ENCODE results near the gene NUDT5. TPM values are rescaled to one million over a fixed set of nuclear protein-coding genes. Genes with fewer than 3 reads are reported as not detected.
A peak's percentile ranks its signal among the peaks of the same experiment; 100 is the strongest.

The NUDT5 gene
- total RNA-seq, 4 donors from 2014 or later = 23.4 to 50.7 (median 41.9) TPM

GRCh38 chr10:12213621-12214020 lies 17.9 kb upstream of the NUDT5 start:
- Histone ChIP-seq H3K4me3 (no peak overlapping the region), H3K9me3 (no peaks in the 10 kb centered on the region), H3K27ac (peak overlapping the region in 1 of 4 donors; percentile 26), H3K4me1 (peaks cover 0 to 28% (median 0%) of the 10 kb centered on the region in 4 donors), H3K36me3 (peaks cover 0 to 64% (median 9%) of the 10 kb centered on the region in 3 donors), H3K27me3 (no peaks in the 10 kb centered on the region)
- no peak for DNase-seq (ENCODE audit: low spot score in 2 of 2)
- TF ChIP-seq, protein P1, sequence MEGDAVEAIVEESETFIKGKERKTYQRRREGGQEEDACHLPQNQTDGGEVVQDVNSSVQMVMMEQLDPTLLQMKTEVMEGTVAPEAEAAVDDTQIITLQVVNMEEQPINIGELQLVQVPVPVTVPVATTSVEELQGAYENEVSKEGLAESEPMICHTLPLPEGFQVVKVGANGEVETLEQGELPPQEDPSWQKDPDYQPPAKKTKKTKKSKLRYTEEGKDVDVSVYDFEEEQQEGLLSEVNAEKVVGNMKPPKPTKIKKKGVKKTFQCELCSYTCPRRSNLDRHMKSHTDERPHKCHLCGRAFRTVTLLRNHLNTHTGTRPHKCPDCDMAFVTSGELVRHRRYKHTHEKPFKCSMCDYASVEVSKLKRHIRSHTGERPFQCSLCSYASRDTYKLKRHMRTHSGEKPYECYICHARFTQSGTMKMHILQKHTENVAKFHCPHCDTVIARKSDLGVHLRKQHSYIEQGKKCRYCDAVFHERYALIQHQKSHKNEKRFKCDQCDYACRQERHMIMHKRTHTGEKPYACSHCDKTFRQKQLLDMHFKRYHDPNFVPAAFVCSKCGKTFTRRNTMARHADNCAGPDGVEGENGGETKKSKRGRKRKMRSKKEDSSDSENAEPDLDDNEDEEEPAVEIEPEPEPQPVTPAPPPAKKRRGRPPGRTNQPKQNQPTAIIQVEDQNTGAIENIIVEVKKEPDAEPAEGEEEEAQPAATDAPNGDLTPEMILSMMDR (IDR thresholded peaks at IDR 0.05) = no peak
- no peak for TF ChIP-seq EP300 (IDR thresholded peaks at IDR 0.05)
- no peak for TF ChIP-seq POLR2A (IDR thresholded peaks at IDR 0.05)
- WGBS, 2 donors = 62 to 69% methylated on average over 3 of the region's 3 CpGs

- 88 to 92% methylated on average over 3 of the region's 3 CpGs for WGBS, 2 donors
Measured at GRCh38 chr10:12212454-12212853, 16.8 kb upstream of the NUDT5 start.

GRCh38 chr10:12208460-12208859 lies 12.8 kb upstream of the NUDT5 start:
- WGBS, 2 donors = 97% methylated on average over 5 of the region's 5 CpGs
- Histone ChIP-seq H3K27ac (no peak overlapping the region), H3K9me3 (no peaks in the 10 kb centered on the region), H3K27me3 (no peaks in the 10 kb centered on the region), H3K36me3 (peaks cover 0 to 88% (median 9%) of the 10 kb centered on the region in 3 donors), H3K4me1 (no peaks in the 10 kb centered on the region), H3K4me3 (no peak overlapping the region)
- TF ChIP-seq EP300 (IDR thresholded peaks at IDR 0.05) = no peak
- no peak for TF ChIP-seq POLR2A (IDR thresholded peaks at IDR 0.05)
- TF ChIP-seq, protein P1 (IDR thresholded peaks at IDR 0.05) = no peak
- no peak for DNase-seq (ENCODE audit: low spot score in 2 of 2)

More at GRCh38 chr10:12212454-12212853, 16.8 kb upstream of the NUDT5 start:
- H3K4me1 ChIP-seq = peaks cover 0 to 28% (median 0%) of the 10 kb centered on the region in 4 donors
- no peaks in the 10 kb centered on the region for H3K27me3 ChIP-seq
- no peak overlapping the region for H3K4me3 ChIP-seq
- DNase-seq (ENCODE audit: low spot score in 2 of 2) = no peak
- peaks cover 0 to 64% (median 9%) of the 10 kb centered on the region in 3 donors for H3K36me3 ChIP-seq
- no peaks in the 10 kb centered on the region for H3K9me3 ChIP-seq
- H3K27ac ChIP-seq = no peak overlapping the region
- no peak for TF ChIP-seq EP300 (IDR thresholded peaks at IDR 0.05)
- TF ChIP-seq, protein P1 (IDR thresholded peaks at IDR 0.05) = no peak
- TF ChIP-seq POLR2A (IDR thresholded peaks at IDR 0.05) = no peak

DNA sequence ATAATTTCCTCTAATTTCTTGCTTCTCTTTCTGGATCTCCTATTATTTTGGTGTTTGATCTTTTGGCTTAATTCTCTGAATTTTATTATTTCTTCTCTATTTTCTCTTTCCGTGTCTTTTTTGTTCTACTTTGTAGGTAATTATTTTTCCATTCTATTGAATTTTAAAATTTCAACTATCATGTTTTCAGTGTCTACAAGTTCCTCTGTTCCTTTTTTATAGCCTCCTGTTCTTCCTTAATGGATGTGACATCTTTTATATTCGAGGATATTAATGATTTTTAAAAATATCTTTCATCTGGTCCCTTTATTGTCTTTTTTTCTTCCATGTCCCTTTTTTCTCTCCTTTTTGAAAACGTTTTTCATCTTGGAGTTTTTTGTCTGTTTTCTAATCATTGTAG lies 11.4 kb upstream of the NUDT5 start:
- DNase-seq (ENCODE audit: low spot score in 2 of 2) = no peak
- no peak overlapping the region for H3K4me3 ChIP-seq
- no peak overlapping the region for H3K27ac ChIP-seq
- no peaks in the 10 kb centered on the region for H3K27me3 ChIP-seq
- no peaks in the 10 kb centered on the region for H3K9me3 ChIP-seq
- TF ChIP-seq POLR2A (IDR thresholded peaks at IDR 0.05) (no peak), EP300 (IDR thresholded peaks at IDR 0.05) (no peak)
- TF ChIP-seq, protein P1 (IDR thresholded peaks at IDR 0.05) = no peak
- 89 to 92% methylated on average over 3 of the region's 3 CpGs for WGBS, 2 donors
- no peaks in the 10 kb centered on the region for H3K4me1 ChIP-seq
- peaks cover 0 to 89% (median 15%) of the 10 kb centered on the region in 3 donors for H3K36me3 ChIP-seq

DNA sequence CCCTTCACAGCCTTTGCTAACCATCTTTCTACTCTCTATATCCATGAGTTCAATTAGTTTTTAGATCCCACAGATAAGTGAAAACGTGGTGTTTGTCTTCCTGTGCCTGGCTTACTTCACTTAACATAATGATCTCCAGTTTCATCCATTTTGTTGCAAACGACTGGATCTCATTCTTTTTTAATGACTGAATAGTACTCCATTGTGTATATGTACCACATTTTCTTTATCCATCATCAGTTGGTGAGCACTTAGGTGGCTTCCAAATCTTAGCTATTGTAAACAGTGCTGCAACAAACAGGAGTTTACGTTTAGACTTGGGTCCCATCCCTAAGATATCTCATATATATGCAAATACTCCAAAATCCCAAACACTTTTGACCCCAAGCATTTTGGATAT lies 9.4 kb upstream of the NUDT5 start:
- peaks cover 0 to 7% (median 0%) of the 10 kb centered on the region in 4 donors for H3K4me1 ChIP-seq
- H3K27ac ChIP-seq = no peak overlapping the region
- no peaks in the 10 kb centered on the region for H3K27me3 ChIP-seq
- TF ChIP-seq, protein P1 (IDR thresholded peaks at IDR 0.05) = no peak
- no peak for TF ChIP-seq POLR2A (IDR thresholded peaks at IDR 0.05)
- TF ChIP-seq EP300 (IDR thresholded peaks at IDR 0.05) = no peak
- DNase-seq (ENCODE audit: low spot score in 2 of 2) = no peak
- WGBS, 2 donors = 93 to 97% methylated on average over 3 of the region's 3 CpGs
- no peak overlapping the region for H3K4me3 ChIP-seq
- H3K9me3 ChIP-seq = no peaks in the 10 kb centered on the region
- peaks cover 0 to 87% (median 11%) of the 10 kb centered on the region in 3 donors for H3K36me3 ChIP-seq

Data from tibial nerve (tissue), 4 donors.